Activated CD8-positive, alpha-beta memory T cell treated with anti-CD3 and anti-CD28 coated beads, Interleukin-2, amount 10 ng/mL, durations not matched to agents 7 days and 5 days (primary cell): ENCODE measurements around the gene HIGD1A. TPM values are rescaled to one million over a fixed set of nuclear protein-coding genes. Genes with fewer than 3 reads are reported as not detected.

ENCODE experiments used
- total RNA-seq, 2 experiments: library from RNA; stranded (reverse); gene quantifications; one replicate each; pipeline ENCODE4 v1.2.3, GENCODE V29; 2021

Gene HIGD1A
- total RNA-seq, 2 experiments from 2014 or later: 53.6 to 71.1 TPM

Other genes starting within 250 kb of the HIGD1A start
- 10 to 100 TPM; 46.1 to 47.3 TPM for gene SEC22C, start 222.5 kb downstream of the HIGD1A start, total RNA-seq
- gene SS18L2, start 213.6 kb downstream of the HIGD1A start, total RNA-seq: 10 to 100 TPM; 59.3 to 71.9 TPM
- 100 to 1,000 TPM in 1 of 2 experiments, 10 to 100 TPM in 1; 76.0 to 120 TPM for gene NKTR, start 203.8 kb downstream of the HIGD1A start, total RNA-seq
- under 1 TPM; 0.41 to 0.56 TPM for gene ZBTB47, start 150.8 kb downstream of the HIGD1A start, total RNA-seq
- not detected for gene KLHL40, start 119.0 kb downstream of the HIGD1A start, total RNA-seq
- not detected for gene HHATL, start 101.7 kb downstream of the HIGD1A start, total RNA-seq
- gene CCDC13, start 31.2 kb downstream of the HIGD1A start, total RNA-seq: under 1 TPM; 0.35 to 0.41 TPM
- 1 to 10 TPM; 2.3 to 2.6 TPM for gene ACKR2, start 5.0 kb upstream of the HIGD1A start, total RNA-seq
- not detected for gene CYP8B1, start 71.4 kb upstream of the HIGD1A start, total RNA-seq
- gene ZNF662, start 101.7 kb upstream of the HIGD1A start, total RNA-seq: under 1 TPM in 1 of 2 experiments, not detected in 1; 0.47 TPM
- gene GASK1A, start 174.8 kb upstream of the HIGD1A start, total RNA-seq: not detected